A673 (cell line): Measurements from ENCODE around the gene SPRED2. TPM values are rescaled to one million over a fixed set of nuclear protein-coding genes. Genes with fewer than 3 reads are reported as not detected.

ENCODE experiments used
- BruUV-seq: library from RNA; stranded (reverse); fragments of 400-500 nt; replicated peaks from 2 replicates; lab custom pipeline; 2021; lab: Mats Ljungman, UMichigan
- CTCF ChIA-PET: fragments of 300-600 bp; sonication (Branson Sonifier 250); formaldehyde crosslinking; loops from one replicate; lab custom pipeline; 2022; ENCODE audit warnings: antibody characterized with exemption; lab: Charles Lee
- POLR2A ChIA-PET: fragments of 300-600 bp; sonication (Branson Sonifier 250); formaldehyde crosslinking; loops from one replicate; lab custom pipeline; 2022; ENCODE audit warnings: antibody characterized with exemption; ENCODE audit not compliant: low non-redundant PET; lab: Charles Lee
- DNase-seq: peaks from one replicate; pipeline ENCODE4 v3.0.0-alpha.2; 2015; ENCODE audit warnings: low spot score
- H3K27ac ChIP-seq: fragments of 200-600 bp; sonication (generic); 2 replicates; pipeline ENCODE4 v1.5.1; 2016; ENCODE audit warnings: mixed run types, low read depth, mild to moderate bottlenecking, mixed read lengths, antibody characterized with exemption, low read length; ENCODE audit not compliant: poor library complexity, severe bottlenecking
- H3K27me3 ChIP-seq: fragments of 200-600 bp; sonication (generic); replicated peaks from 2 replicates; pipeline ENCODE4 v1.6.1; 2017; ENCODE audit warnings: mixed run types, low read depth, mild to moderate bottlenecking, mixed read lengths, antibody characterized with exemption, low read length; ENCODE audit not compliant: insufficient read depth, poor library complexity
- H3K36me3 ChIP-seq: fragments of 200-600 bp; sonication (generic); 2 replicates; pipeline ENCODE4 v1.6.1; 2016; ENCODE audit warnings: mixed run types, mild to moderate bottlenecking, mixed read lengths, antibody characterized with exemption, low read length; ENCODE audit not compliant: insufficient read depth, poor library complexity, severe bottlenecking
- H3K4me1 ChIP-seq: fragments of 200-600 bp; sonication (generic); 2 replicates; pipeline ENCODE4 v1.6.1; 2017; ENCODE audit warnings: mixed run types, mild to moderate bottlenecking, mixed read lengths, antibody characterized with exemption, low read length; ENCODE audit not compliant: insufficient read depth, poor library complexity, severe bottlenecking
- H3K4me3 ChIP-seq: fragments of 200-600 bp; sonication (generic); 2 replicates; pipeline ENCODE4 v1.5.1; 2016; ENCODE audit warnings: low read depth, mixed run types, mild to moderate bottlenecking, mixed read lengths, low read length; ENCODE audit not compliant: poor library complexity, severe bottlenecking
- H3K9me3 ChIP-seq: fragments of 200-600 bp; sonication (generic); 2 replicates; pipeline ENCODE4 v1.6.1; 2016; ENCODE audit warnings: mixed run types, low read depth, mild to moderate bottlenecking, mixed read lengths, antibody characterized with exemption, low read length; ENCODE audit not compliant: poor library complexity, severe bottlenecking
- CTCF ChIP-seq: fragments of 300-800, 200-600 bp; sonication (generic); conservative IDR thresholded peaks from 2 replicates; pipeline ENCODE4 v1.5.1; 2017; ENCODE audit warnings: low read depth, mild to moderate bottlenecking, antibody characterized with exemption, low read length, moderate library complexity, mixed read lengths
- EZH2 ChIP-seq: fragments of 200-600 bp; sonication (generic); IDR thresholded peaks from 2 replicates; pipeline ENCODE4 v1.6.1; 2017; ENCODE audit warnings: borderline replicate concordance, low read depth, mild to moderate bottlenecking, mixed read lengths, antibody characterized with exemption, low read length; ENCODE audit not compliant: poor library complexity, severe bottlenecking
- intact Hi-C: fragments of 100-400 bp; cut with micrococcal nuclease; formaldehyde crosslinking; loops from one replicate; pipeline ENCODE4 v1.10.0; 2022; ENCODE audit not compliant: unreplicated experiment
- total RNA-seq: library from RNA; stranded (reverse); gene quantifications from 2 replicates; pipeline ENCODE4 v1.2.3, GENCODE V29; 2021

SPRED2 gene
- total RNA-seq, 1 experiment from 2014 or later: 79.4 TPM

GRCh38 chr2:65344689-65345088, 87.7 kb downstream of the SPRED2 start:
- ChIA-PET CTCF (no interaction called here), POLR2A (interaction anchor here (0.7 kb wide), 1 partner anchor 13 kb away, joined by 3 read pairs; no protein-coding TSS in a partner anchor)
- Histone ChIP-seq H3K4me3 (no peak overlapping the region), H3K9me3 (no peaks in the 10 kb centered on the region), H3K4me1 (peaks cover 7% of the 10 kb centered on the region), H3K36me3 (peaks cover 10% of the 10 kb centered on the region), H3K27me3 (no peaks in the 10 kb centered on the region), H3K27ac (no peak overlapping the region)
- no peak for DNase-seq
- intact Hi-C loops: no loop called here
- no TSS peak for BruUV-seq
- TF ChIP-seq EZH2 (no peak), CTCF (no peak)

GRCh38 chr2:65344182-65344581, 88.2 kb downstream of the SPRED2 start:
- TF ChIP-seq EZH2 (no peak), CTCF (no peak)
- POLR2A ChIA-PET: interaction anchor here (0.7 kb wide), 1 partner anchor 13 kb away, joined by 3 read pairs; no protein-coding TSS in a partner anchor
- peaks cover 2% of the 10 kb centered on the region for H3K4me1 ChIP-seq
- no peaks in the 10 kb centered on the region for H3K27me3 ChIP-seq
- no peak for DNase-seq
- CTCF ChIA-PET: no interaction called here
- BruUV-seq: no TSS peak
- H3K9me3 ChIP-seq: no peaks in the 10 kb centered on the region
- intact Hi-C loops: no loop called here
- H3K4me3 ChIP-seq: no peak overlapping the region
- H3K36me3 ChIP-seq: peaks cover 10% of the 10 kb centered on the region
- no peak overlapping the region for H3K27ac ChIP-seq

- ChIA-PET CTCF (no interaction called here), POLR2A (no interaction called here)
- intact Hi-C loops: no loop called here
- Histone ChIP-seq H3K4me3 (no peak overlapping the region), H3K27me3 (no peaks in the 10 kb centered on the region), H3K4me1 (no peaks in the 10 kb centered on the region), H3K9me3 (no peaks in the 10 kb centered on the region), H3K27ac (no peak overlapping the region), H3K36me3 (peaks cover 10% of the 10 kb centered on the region)
- TF ChIP-seq EZH2: no peak
- TF ChIP-seq CTCF: no peak
- DNase-seq: no peak
- no TSS peak for BruUV-seq
Observed at GRCh38 chr2:65343386-65343785, 89.0 kb downstream of the SPRED2 start.
